K562 (cell line): ENCODE measurements around the gene DMD.

Experiments used
- CTCF ChIP-seq, 3 experiments: IDR thresholded peaks in 2 of 3; conservative IDR thresholded peaks in 1 of 3; 2 replicates each; pipeline ENCODE4 v1.5.1; 2011 to 2012; ENCODE audit warnings: low read length in 3 of 3, mild to moderate bottlenecking in 3 of 3, control low read depth in 2 of 3, improper control_type of control experiment in 1 of 3, inconsistent platforms in 1 of 3, low read depth in 1 of 3, mixed read lengths in 1 of 3, moderate library complexity in 1 of 3; ENCODE audit not compliant: insufficient read depth in 2 of 3
- GTF2F1 ChIP-seq: IDR thresholded peaks from 2 replicates; pipeline ENCODE4 v1.6.1; 2011; ENCODE audit warnings: low read depth, low read length, improper control_type of control experiment
- NR2C2 ChIP-seq, 2 experiments: fragments of 200-800 bp in 1 of 2; sonication (Bioruptor generic) in 1 of 2; sonication (generic) in 1 of 2; formaldehyde crosslinking in 1 of 2; IDR thresholded peaks; 2 replicates each; pipeline versions ENCODE4 v1.6.1 to v1.8.0; 2016 to 2022; ENCODE audit warnings: mild to moderate bottlenecking in 1 of 2, missing compliant biosample characterization in 1 of 2, missing genetic modification characterization in 1 of 2, missing genetic modification reagents in 1 of 2
- POLR2AphosphoS5 ChIP-seq: IDR thresholded peaks from 2 replicates; pipeline ENCODE4 v1.6.1; 2011; ENCODE audit warnings: mild to moderate bottlenecking, low read depth, low read length, moderate library complexity; ENCODE audit not compliant: control insufficient read depth, insufficient read depth
- SMC3 ChIP-seq: conservative IDR thresholded peaks from 2 replicates; pipeline ENCODE4 v1.6.1; 2011; ENCODE audit warnings: low read depth, low read length, improper control_type of control experiment; ENCODE audit not compliant: insufficient read depth
- THRA ChIP-seq: fragments of 450-650 bp; IDR thresholded peaks from 2 replicates; pipeline ENCODE4 v1.6.1; 2017; ENCODE audit warnings: mild to moderate bottlenecking, moderate library complexity

GRCh38 chrX:33134164-33134563 lies 77.2 kb downstream of the DMD start:
- TF ChIP-seq NR2C2 (CRISPR knock-in tag; IDR thresholded peaks at IDR 0.05) (no peak), NR2C2 (tag; IDR thresholded peaks at IDR 0.05) (no peak), CTCF (IDR thresholded peaks at IDR 0.05 in 2 of 3, conservative IDR thresholded peaks at IDR 0.05 in 1 of 3; ENCODE audit: insufficient read depth in 2 of 3, low read depth in 1 of 3, low read length in 3 of 3) (no peak), GTF2F1 (no peak), SMC3 (no peak), POLR2AphosphoS5 (no peak), THRA (no peak)
